Mesenchymal stem cell (in vitro differentiated cells and primary cell): Measurements from ENCODE around the gene ADGRG1.
A peak's percentile ranks its signal among the peaks of the same experiment; 100 is the strongest.

ENCODE experiments used
- DNase-seq: peaks from one replicate; pipeline ENCODE4 v3.0.0-alpha.2; 2013
- H2AFZ ChIP-seq: one replicate; pipeline ENCODE4 v1.6.1; 2013; ENCODE audit warnings: low read depth, mild to moderate bottlenecking, control low read depth, inconsistent platforms, low read length, moderate library complexity
- H2AK5ac ChIP-seq: 2 replicates; pipeline ENCODE4 v1.6.1; 2013; ENCODE audit warnings: low read length, moderate library complexity, mild to moderate bottlenecking, inconsistent platforms; ENCODE audit not compliant: severe bottlenecking
- H2BK120ac ChIP-seq: one replicate; pipeline ENCODE4 v1.6.1; 2013; ENCODE audit warnings: low read depth, mild to moderate bottlenecking, inconsistent platforms, low read length, moderate library complexity
- H2BK12ac ChIP-seq, 2 experiments: one replicate each; pipeline ENCODE4 v1.6.1; 2013; ENCODE audit warnings: inconsistent platforms in 2 of 2, low read length in 2 of 2, mild to moderate bottlenecking in 2 of 2, moderate library complexity in 2 of 2, control low read depth in 1 of 2
- H2BK15ac ChIP-seq: one replicate; pipeline ENCODE4 v1.6.1; 2013; ENCODE audit warnings: mild to moderate bottlenecking, low read depth, inconsistent platforms; ENCODE audit not compliant: poor library complexity, severe bottlenecking
- H2BK5ac ChIP-seq: 2 replicates; pipeline ENCODE4 v1.6.1; 2013; ENCODE audit warnings: low read depth, mild to moderate bottlenecking, low read length, control low read depth, inconsistent platforms; ENCODE audit not compliant: poor library complexity, severe bottlenecking
- H3K14ac ChIP-seq, 2 experiments: one replicate each; pipeline ENCODE4 v1.6.1; 2013; ENCODE audit warnings: inconsistent platforms in 2 of 2, low read length in 2 of 2, control low read depth in 1 of 2, mild to moderate bottlenecking in 1 of 2, moderate library complexity in 1 of 2
- H3K18ac ChIP-seq, 2 experiments: one replicate each; pipeline ENCODE4 v1.6.1; 2013; ENCODE audit warnings: inconsistent platforms in 2 of 2, low read length in 2 of 2, control low read depth in 1 of 2, low read depth in 1 of 2, mild to moderate bottlenecking in 1 of 2
- H3K23ac ChIP-seq, 2 experiments: one replicate each; pipeline ENCODE4 v1.6.1; 2013; ENCODE audit warnings: inconsistent platforms in 2 of 2, low read length in 2 of 2, mild to moderate bottlenecking in 2 of 2, moderate library complexity in 2 of 2, control low read depth in 1 of 2
- H3K27ac ChIP-seq: 2 replicates; pipeline ENCODE4 v1.5.1; 2013; ENCODE audit warnings: mild to moderate bottlenecking, moderate library complexity, low read length, control low read depth, inconsistent platforms; ENCODE audit not compliant: poor library complexity, severe bottlenecking
- H3K27me3 ChIP-seq, 2 experiments: 2 replicates each; pipeline versions ENCODE4 v1.6.1 to v1.7.0; 2013; ENCODE audit warnings: low read length in 2 of 2, mild to moderate bottlenecking in 2 of 2, moderate library complexity in 2 of 2, control low read depth in 1 of 2, inconsistent platforms in 1 of 2; ENCODE audit not compliant: control insufficient read depth in 1 of 2, insufficient read depth in 1 of 2
- H3K36me3 ChIP-seq, 2 experiments: 2 replicates each; pipeline versions ENCODE4 v1.6.1 to v1.7.0; 2013; ENCODE audit warnings: low read length in 2 of 2, control low read depth in 1 of 2, inconsistent platforms in 1 of 2, low read depth in 1 of 2, mild to moderate bottlenecking in 1 of 2; ENCODE audit not compliant: insufficient read depth in 2 of 2, control insufficient read depth in 1 of 2
- H3K4ac ChIP-seq, 2 experiments: one replicate each; pipeline ENCODE4 v1.6.1; 2013; ENCODE audit warnings: inconsistent platforms in 2 of 2, low read length in 2 of 2, mild to moderate bottlenecking in 2 of 2, moderate library complexity in 2 of 2, control low read depth in 1 of 2, low read depth in 1 of 2
- H3K4me1 ChIP-seq: 2 replicates; pipeline ENCODE4 v1.6.1; 2013; ENCODE audit warnings: low read depth, low read length, control low read depth; ENCODE audit not compliant: control insufficient read depth, insufficient read depth
- H3K4me2 ChIP-seq: 2 replicates; pipeline ENCODE4 v1.6.1; 2013; ENCODE audit warnings: low read length, mild to moderate bottlenecking, inconsistent platforms; ENCODE audit not compliant: poor library complexity, severe bottlenecking
- H3K4me3 ChIP-seq, 2 experiments: 2 replicates each; pipeline versions ENCODE4 v1.5.1 to v1.7.0; 2013; ENCODE audit warnings: low read length in 2 of 2, mild to moderate bottlenecking in 2 of 2, control low read depth in 1 of 2, low read depth in 1 of 2; ENCODE audit not compliant: insufficient read depth in 1 of 2
- H3K79me1 ChIP-seq: replicated peaks from 2 replicates; pipeline ENCODE4 v1.6.1; 2013; ENCODE audit warnings: mild to moderate bottlenecking, control low read depth, low read length, inconsistent platforms; ENCODE audit not compliant: poor library complexity, severe bottlenecking
- H3K9ac ChIP-seq: 2 replicates; pipeline ENCODE4 v1.7.0; 2013; ENCODE audit warnings: mild to moderate bottlenecking, low read length, moderate library complexity
- H3K9me3 ChIP-seq: 2 replicates; pipeline ENCODE4 v1.7.0; 2013; ENCODE audit warnings: mild to moderate bottlenecking, low read length; ENCODE audit not compliant: control insufficient read depth
- H4K8ac ChIP-seq: one replicate; pipeline ENCODE4 v1.6.1; 2013; ENCODE audit warnings: inconsistent platforms, mild to moderate bottlenecking, low read length, moderate library complexity
- H4K91ac ChIP-seq: one replicate; pipeline ENCODE4 v1.6.1; 2013; ENCODE audit warnings: mild to moderate bottlenecking, low read length, inconsistent platforms
- WGBS: methylation state at CpG from one replicate; pipeline ENCODE4 v1.1.7; 2013; ENCODE audit warnings: mixed read lengths; 5-methylcytosine and 5-hydroxymethylcytosine counted together

The ADGRG1 gene

DNA sequence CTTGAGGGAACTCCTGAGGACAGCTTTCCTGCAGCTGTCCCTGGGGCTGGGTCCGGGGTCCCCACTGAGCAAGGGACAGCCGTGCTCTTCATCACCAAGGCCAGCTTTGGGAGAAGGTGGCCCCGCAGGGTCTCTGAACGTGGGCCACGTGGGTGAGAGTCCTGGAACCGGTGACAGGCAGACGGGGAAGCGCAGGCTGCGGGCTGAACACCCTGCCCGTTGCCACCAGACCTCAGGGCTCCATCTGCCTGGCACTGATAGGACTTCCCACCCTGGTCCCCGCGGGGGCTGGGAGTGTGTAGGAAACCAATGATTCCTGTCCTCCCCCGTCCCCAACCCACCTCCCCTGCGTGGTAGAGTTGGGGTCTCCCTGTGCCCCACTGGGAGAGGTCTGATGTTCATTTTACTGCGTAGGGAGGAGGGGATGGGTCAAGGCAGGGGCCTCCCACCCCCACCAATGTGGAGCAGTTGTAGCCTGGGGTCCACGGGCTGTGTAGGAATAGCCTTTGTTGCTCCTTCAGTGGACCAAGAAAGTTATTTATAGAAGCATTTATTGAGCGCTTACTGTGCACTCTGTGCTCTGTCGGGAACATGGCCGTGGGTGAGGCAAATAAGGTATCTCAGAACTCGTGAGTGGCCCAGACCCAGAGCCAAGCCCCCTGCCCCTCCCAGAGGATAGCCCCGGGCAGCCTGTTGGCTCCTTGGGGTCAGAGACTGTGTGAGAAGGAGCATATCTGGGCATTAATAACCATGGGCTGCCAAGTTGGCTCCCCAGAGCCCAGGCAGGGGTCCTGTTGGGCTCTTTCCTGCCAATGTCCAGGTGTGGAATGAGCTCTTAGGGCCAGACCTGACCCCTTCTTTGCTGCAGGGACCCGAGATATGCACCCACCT is 1.3 kb downstream of the ADGRG1 start:
- H2AK5ac ChIP-seq: peak overlapping the region; percentile 80
- no peaks in the 10 kb centered on the region for H3K27me3 ChIP-seq
- no peak overlapping the region for H2BK120ac ChIP-seq
- H2BK5ac ChIP-seq: no peak overlapping the region
- H3K4ac ChIP-seq: peak overlapping the region in 1 of 2 experiments; percentile 12
- H2BK15ac ChIP-seq: peak overlapping the region; percentile 76
- H4K91ac ChIP-seq: peak overlapping the region; percentile 43
- H3K4me2 ChIP-seq: peak overlapping the region; percentile 73
- peaks cover 85% of the 10 kb centered on the region for H3K4me1 ChIP-seq
- no peak overlapping the region for H3K27ac ChIP-seq
- H3K9me3 ChIP-seq: no peaks in the 10 kb centered on the region
- peak overlapping the region; percentile 93 for H3K9ac ChIP-seq
- H3K23ac ChIP-seq: no peak overlapping the region
- peak overlapping the region; percentile 39 to 79 for H3K4me3 ChIP-seq
- WGBS: 76% methylated on average over 19 of the region's 22 CpGs
- no peak overlapping the region for H2AFZ ChIP-seq
- no peak overlapping the region for H3K18ac ChIP-seq
- peaks cover 0 to 11% of the 10 kb centered on the region in 2 experiments for H3K36me3 ChIP-seq
- H3K79me1 ChIP-seq: peaks cover 11% of the 10 kb centered on the region
- DNase-seq: no peak
- peak overlapping the region in 1 of 2 experiments; percentile 63 for H2BK12ac ChIP-seq
- H3K14ac ChIP-seq: peak overlapping the region in 1 of 2 experiments; percentile 13
- peak overlapping the region; percentile 57 for H4K8ac ChIP-seq

DNA sequence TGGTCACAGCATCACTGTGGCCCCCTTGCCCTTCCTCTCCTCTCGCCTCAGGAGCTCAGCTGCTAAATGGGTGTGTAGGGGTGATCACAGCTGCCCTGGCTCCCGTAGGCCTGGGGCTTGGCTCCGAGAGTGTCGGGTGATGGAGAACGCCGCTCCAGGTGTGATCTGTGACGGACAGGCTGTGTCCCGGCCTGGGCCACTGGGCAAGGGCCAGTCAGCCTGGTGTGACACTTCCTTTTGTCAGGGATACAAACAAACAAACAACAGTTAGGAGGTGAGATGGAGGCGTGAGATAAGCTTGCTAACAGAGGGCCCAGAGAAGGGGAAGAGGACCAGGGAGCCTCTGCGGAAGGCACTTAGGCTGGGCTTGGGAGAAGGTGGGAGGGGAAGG is 2.0 kb downstream of the ADGRG1 start:
- peak overlapping the region; percentile 43 for H4K91ac ChIP-seq
- 50% methylated on average over 10 of the region's 10 CpGs for WGBS
- no peaks in the 10 kb centered on the region for H3K9me3 ChIP-seq
- peak overlapping the region in 1 of 2 experiments; percentile 13 for H3K14ac ChIP-seq
- H2BK5ac ChIP-seq: no peak overlapping the region
- no peak overlapping the region for H3K18ac ChIP-seq
- H3K23ac ChIP-seq: no peak overlapping the region
- DNase-seq: no peak
- no peak overlapping the region for H2AFZ ChIP-seq
- H2BK15ac ChIP-seq: no peak overlapping the region
- H3K36me3 ChIP-seq: peaks cover 0 to 15% of the 10 kb centered on the region in 2 experiments
- H3K4me3 ChIP-seq: peak overlapping the region; percentile 0 to 2
- peaks cover 12% of the 10 kb centered on the region for H3K79me1 ChIP-seq
- H2BK12ac ChIP-seq: peak overlapping the region in 1 of 2 experiments; percentile 63
- peak overlapping the region; percentile 73 for H3K4me2 ChIP-seq
- no peaks in the 10 kb centered on the region for H3K27me3 ChIP-seq
- H4K8ac ChIP-seq: peak overlapping the region; percentile 57
- no peak overlapping the region for H3K27ac ChIP-seq
- peaks cover 83% of the 10 kb centered on the region for H3K4me1 ChIP-seq
- no peak overlapping the region for H3K4ac ChIP-seq
- H2AK5ac ChIP-seq: peak overlapping the region; percentile 80
- H2BK120ac ChIP-seq: no peak overlapping the region
- no peak overlapping the region for H3K9ac ChIP-seq

DNA sequence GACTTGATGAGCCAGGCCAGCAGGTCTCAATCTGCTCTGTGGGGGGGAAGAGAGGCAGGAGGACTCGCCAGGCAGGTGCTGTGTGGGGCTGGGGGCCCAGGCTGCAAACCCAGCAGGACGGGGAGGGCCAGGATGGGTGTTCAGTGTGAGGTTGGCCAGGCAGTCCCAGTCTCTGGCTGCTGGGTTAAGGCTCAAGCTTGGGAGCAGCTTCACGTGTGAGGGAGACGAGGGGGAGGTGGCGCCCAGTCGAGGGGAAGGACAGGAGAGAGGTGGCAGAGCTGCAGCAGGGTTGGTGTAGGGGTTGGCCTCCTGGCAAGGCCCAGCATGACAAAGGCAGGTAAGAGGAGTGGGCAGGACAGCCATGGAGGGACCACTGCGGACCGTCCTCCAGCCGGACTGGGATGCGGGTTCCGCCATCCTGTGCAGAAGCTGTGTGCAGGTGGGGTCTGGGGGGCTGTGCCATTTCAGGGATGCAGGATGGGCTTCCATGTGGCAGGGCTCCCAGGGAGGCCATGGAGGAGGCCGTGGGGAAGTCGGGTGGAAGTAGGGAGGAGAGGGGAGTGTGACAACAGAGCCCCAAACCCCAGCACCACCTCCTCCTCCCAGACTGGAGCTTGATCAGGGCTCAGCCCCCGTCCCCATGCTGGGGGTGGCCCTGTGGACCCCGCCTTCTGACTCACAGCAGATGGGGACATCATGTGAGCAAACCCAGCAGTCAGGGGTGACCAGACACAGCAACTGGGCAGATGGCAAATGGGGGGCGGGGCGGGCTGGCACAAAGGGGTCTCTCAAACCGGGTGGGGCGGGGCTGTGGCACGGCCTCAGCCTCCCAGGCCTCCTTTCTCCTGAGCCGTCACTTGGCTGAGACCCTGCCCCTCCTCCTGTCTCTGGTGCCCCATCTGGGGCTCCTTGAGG is 2.8 kb downstream of the ADGRG1 start:
- Histone ChIP-seq H3K4me3 (peak overlapping the region in 1 of 2 experiments; percentile 28), H3K4ac (no peak overlapping the region), H2BK12ac (peak overlapping the region in 1 of 2 experiments; percentile 31), H3K27ac (no peak overlapping the region), H3K4me1 (peaks cover 85% of the 10 kb centered on the region), H3K9ac (no peak overlapping the region), H2AFZ (no peak overlapping the region), H2BK5ac (no peak overlapping the region), H3K9me3 (no peaks in the 10 kb centered on the region), H3K18ac (peak overlapping the region in 1 of 2 experiments; percentile 14), H2AK5ac (peak overlapping the region; percentile 19), H4K91ac (peak overlapping the region; percentile 8), H3K27me3 (no peaks in the 10 kb centered on the region), H3K14ac (no peak overlapping the region), H2BK15ac (no peak overlapping the region), H4K8ac (peak overlapping the region; percentile 27), H3K36me3 (peaks cover 0 to 20% of the 10 kb centered on the region in 2 experiments), H3K23ac (no peak overlapping the region), H3K79me1 (peaks cover 13% of the 10 kb centered on the region), H2BK120ac (no peak overlapping the region), H3K4me2 (peak overlapping the region; percentile 30)
- 85% methylated on average over 18 of the region's 21 CpGs for WGBS
- no peak for DNase-seq
